HG02798 (cell line): ENCODE data around the gene ZFYVE21.
A peak's percentile ranks its signal among the peaks of the same experiment; 100 is the strongest.

Source experiments
- ATAC-seq: cut with Tn5 transposase; IDR thresholded peaks from one replicate; pipeline ENCODE4 v1.9.1; 2021; ENCODE audit warnings: mild to moderate bottlenecking; ENCODE audit not compliant: unreplicated experiment, poor library complexity

Gene ZFYVE21

DNA sequence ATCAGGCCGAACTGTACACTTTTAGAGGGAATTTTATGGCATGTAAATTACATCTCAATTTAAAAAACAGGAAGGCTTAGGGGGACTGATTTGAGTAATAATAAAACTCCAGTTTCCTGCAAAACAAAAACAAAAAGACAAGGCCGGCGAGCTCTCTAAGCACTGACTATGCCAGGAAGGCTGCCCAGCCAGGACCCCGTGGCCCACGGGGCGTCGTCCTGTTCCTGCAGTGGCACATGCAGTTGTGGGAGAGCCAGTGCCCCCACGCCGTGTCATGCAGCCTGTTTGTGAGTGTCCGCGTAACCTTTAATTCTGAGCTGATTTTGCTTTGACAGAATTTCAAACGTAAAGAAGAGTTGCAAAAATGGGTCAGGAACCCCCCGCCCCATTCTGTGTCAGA lies 10.9 kb upstream of the ZFYVE21 start:
- ATAC-seq = no peak

DNA sequence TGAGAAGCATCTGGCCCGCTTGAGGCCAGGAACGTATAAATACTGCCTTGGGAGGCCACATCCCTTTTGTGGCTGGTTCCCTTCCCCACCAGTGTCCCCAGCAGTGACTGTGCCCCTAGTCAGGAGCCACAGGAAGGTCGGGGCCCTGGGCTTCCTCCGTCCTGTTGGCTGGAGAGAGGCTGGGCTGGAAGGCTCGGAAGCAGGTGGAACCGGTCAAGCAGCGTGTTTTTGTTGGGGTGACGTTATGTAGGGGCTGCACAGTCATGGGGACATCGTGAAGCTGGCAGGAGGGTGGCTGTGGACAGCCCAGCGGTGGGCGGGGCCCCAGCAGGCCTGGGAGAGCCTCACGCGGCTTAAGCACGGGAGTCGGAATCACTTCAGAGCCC lies 10.5 kb upstream of the ZFYVE21 start:
- ATAC-seq = no peak

- ATAC-seq = no peak
These were observed 9.9 kb upstream of the ZFYVE21 start for GRCh38 chr14:103705504-103706284.

DNA sequence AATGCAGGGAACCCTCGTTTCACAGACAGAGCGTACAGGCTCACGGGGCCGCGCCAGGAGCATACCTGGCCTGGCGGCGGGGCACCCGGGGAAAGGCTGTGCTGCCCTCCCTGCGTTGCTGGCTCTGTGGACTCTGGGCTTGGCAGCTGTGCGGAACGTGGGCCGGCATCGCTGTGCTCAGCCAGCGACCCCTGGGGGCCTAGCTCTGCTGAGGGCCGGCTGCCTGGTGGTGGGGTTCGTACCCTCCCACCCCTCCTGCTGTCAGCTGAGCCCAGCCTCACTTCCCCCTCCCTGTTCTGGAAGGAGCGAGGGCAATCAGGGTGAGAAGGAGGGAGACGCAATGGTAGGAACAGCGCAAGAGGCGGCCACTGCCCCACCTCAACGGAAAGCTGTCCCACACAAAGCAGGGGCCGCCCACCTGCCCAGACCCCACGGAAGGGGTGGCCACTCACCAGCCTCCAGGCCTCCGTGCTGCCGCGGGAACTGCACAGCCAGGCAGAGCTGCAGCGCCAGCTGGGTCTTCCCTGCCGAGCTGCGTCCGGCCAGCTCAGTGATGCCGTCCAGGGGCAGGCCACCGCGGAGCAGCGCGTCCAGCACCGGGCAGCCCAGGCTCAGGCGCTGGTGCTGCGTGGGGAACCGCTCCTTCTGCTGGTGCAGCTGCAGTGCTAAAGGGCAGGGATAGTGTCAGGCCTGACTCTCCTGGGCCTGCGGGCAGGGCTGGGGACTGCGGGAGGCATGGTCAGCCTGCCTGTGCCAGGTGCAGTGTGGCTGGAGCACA lies 8.9 kb upstream of the ZFYVE21 start:
- ATAC-seq = no peak

DNA sequence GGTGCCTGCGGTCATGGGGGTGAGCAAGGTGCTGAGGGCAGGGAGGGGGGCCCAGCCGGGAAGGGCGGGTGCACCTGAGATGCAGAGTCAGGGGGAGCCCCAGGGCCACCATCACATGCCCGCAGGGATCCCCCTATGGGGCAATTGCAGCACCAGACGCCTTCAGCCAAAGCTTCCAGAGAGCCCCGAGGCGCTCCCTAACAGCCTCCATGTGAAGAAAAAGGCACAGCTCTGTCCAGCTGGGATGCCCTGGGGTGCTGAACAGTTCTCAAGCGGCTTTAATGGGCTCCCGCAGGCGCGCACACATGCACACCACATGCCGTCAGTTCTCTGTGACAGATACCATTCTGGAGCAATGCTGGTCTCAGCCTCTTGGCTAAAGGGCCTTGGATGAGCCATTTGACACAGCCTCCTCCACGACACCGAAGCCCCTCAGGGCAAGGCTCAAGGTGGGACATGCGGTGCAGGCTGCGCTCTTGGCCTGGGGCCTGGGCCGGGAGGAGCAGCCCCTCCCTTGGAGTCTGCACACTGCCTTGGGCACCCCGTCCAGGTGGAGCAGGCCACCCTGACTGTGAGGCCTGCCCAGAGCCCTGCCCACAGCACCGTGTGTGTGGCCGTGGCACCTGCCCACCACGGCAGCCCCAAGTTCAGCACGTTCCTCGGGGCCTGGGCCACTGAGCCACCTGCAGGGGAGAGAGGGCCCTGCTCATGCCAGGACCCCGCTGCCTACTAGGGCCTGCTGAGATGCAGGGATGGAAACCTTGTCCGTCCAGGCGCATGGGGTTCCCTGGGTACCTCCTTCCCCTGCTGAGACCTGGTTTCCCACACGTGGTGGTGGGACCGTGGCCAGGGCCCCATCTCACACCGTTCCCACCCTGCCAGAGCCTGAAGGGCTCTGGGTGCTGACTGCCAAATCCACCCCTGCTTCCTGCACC lies 8.0 kb upstream of the ZFYVE21 start:
- no peak for ATAC-seq

- ATAC-seq = no peak
These were observed 6.8 kb upstream of the ZFYVE21 start for GRCh38 chr14:103708750-103709187.

DNA sequence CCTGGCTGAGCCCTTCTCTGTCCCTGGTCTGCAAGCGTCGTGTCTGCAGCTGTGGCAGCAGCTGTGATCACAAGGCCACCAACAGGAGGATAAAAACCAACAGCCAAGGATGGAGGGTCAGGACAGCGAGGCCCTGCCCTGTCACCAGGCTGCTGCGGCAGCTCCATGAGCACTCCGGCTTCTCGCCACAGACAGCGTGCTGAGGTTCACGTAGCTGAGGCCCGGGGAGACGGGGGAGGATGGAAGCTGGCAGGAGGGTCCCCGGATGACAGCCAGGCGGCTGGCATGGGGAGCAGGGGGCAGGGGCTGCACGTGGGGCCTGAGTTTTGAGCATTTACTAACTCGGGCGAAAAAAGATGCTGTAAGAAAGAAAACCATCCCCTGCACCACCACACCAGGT lies 5.8 kb upstream of the ZFYVE21 start:
- ATAC-seq = no peak

GRCh38 chr14:103710771-103711377 lies 4.7 kb upstream of the ZFYVE21 start:
- no peak for ATAC-seq

GRCh38 chr14:103711516-103712431 lies 3.8 kb upstream of the ZFYVE21 start:
- no peak for ATAC-seq

GRCh38 chr14:103712633-103713247 lies 2.9 kb upstream of the ZFYVE21 start:
- no peak for ATAC-seq

DNA sequence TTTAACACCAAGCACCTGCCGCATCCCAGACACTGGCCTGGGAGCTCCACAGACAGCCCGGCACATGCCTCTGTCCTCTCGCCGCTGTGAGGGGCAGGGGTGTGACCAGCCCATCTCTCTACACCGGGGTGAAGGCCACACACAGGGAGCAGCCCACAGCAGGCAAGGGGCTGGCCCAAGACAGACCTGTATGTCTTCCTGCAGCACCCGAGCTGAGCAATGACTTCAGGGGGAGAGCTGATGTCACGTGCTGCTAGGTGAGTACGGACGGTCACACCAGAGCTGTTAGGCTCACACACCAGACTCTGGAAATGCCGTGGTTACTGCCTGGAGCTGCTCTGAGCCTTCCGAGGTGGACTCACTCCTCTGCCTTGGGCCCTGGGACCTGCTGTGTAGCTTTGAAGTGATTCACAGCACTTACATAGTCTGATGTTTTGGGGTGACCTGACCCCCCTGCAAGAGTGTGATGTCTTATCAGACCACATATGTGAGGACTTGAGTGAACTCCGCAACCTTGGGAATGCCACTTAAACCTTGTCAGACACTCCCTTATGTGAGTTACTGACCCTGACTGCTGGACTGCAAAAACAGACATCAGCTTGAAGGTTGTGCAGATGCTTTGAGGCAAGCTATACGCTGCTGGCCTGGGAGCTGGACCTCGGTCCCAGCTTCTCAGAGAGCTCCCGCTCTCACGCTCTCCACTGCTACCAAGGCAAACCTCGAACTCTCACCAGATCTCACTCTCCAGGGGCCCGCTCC lies 2.1 kb upstream of the ZFYVE21 start:
- no peak for ATAC-seq

- ATAC-seq = no peak
These were observed 1.4 kb upstream of the ZFYVE21 start for GRCh38 chr14:103714063-103714724.

DNA sequence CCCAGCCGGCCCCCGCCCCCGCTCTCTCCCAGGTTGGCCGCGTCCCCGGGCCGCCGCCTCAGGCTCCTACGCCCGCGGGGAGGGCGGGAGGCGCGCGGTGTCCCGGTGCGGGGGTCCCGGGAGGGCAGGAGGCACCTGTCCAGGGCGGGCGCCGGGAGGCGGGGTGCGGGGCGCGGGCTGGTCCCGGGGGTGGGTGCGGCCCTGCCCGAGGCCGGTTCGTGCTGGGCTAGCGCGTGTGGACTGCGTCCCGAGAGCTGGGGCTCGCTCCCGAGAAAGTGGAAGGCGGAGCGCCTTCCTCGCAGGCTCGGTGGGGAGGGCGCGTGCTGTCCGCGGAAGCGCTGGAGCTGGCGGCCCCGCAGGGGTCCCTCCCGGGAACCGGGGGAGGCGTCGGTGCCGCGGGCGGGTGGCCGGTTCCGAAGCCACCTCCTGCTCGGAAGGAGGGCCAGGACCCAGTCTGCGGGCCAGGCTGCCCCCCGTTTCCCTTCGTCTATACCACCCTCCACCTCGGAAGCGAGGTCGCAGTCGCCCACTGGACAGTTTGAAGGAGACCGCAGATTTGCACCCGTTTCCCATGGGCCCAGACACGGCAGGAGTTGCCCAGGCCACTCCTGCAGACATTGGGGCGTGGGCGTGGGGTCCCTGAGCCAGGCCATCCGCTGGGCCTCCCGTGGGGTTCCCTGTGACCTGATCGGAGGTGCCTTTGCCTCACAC lies 636 bp downstream of the ZFYVE21 start:
- ATAC-seq = peak; percentile 0

- ATAC-seq = no peak
These were observed 1.3 kb downstream of the ZFYVE21 start for GRCh38 chr14:103716899-103717411.

GRCh38 chr14:103718572-103718971 lies 3.0 kb downstream of the ZFYVE21 start:
- ATAC-seq = no peak

- ATAC-seq = no peak
These were observed 4.1 kb downstream of the ZFYVE21 start for GRCh38 chr14:103719751-103720150.
